HepG2 (cell line): ENCODE results near the gene BIK. TPM values are rescaled to one million over a fixed set of nuclear protein-coding genes. Genes with fewer than 3 reads are reported as not detected.

ENCODE experiments used
- ATAC-seq: fragments of 200-7000 bp; cut with Tn5 transposase; 3 replicates; pipeline ENCODE4 v1.9.1; 2020; ENCODE audit warnings: mild to moderate bottlenecking, moderate library complexity
- BruUV-seq: library from RNA; stranded (reverse); fragments of 400-500 nt; replicated peaks from 2 replicates; lab custom pipeline; 2021; lab: Mats Ljungman, UMichigan
- CTCF ChIA-PET: fragments of 300-600 bp; formaldehyde crosslinking; extraction: SDS; loops from one replicate; lab custom pipeline; 2021; ENCODE audit warnings: low total read pairs, inconsistent platforms, low intra/inter-chr PET ratio; lab: Yijun Ruan, JAX
- POLR2A ChIA-PET: fragments of 350-600 bp; sonication (Branson Sonifier 250); formaldehyde crosslinking; loops from one replicate; lab custom pipeline; 2020; ENCODE audit warnings: antibody characterized with exemption, inconsistent platforms; lab: Yijun Ruan, JAX
- DNase-seq: peaks from one replicate; pipeline ENCODE4 v3.0.0-alpha.2; 2015; ENCODE audit warnings: low spot score
- FAIRE-seq: peaks from 3 replicates; lab custom pipeline; 2011; peaks lifted over from hg19 to GRCh38; lab: Jason Lieb, UNC
- H2AFZ ChIP-seq: one replicate; pipeline ENCODE4 v1.6.1; 2011; ENCODE audit warnings: low read length, inconsistent platforms
- H3K27ac ChIP-seq: fragments of 300-600 bp; 3 replicates; pipeline ENCODE4 v1.8.0; 2011; ENCODE audit warnings: mixed run types, mild to moderate bottlenecking, mixed read lengths, low read length, inconsistent platforms; ENCODE audit not compliant: insufficient read depth; ENCODE audit errors: extremely low read length
- H3K27me3 ChIP-seq, 2 experiments: fragments of 200-600 bp in 1 of 2; 2 replicates in 1 of 2; 3 replicates in 1 of 2; pipeline versions ENCODE4 v1.6.0 to v1.8.0; 2011; ENCODE audit warnings: low read length in 2 of 2, mild to moderate bottlenecking in 2 of 2, moderate library complexity in 2 of 2, inconsistent platforms in 1 of 2; ENCODE audit not compliant: insufficient read depth in 2 of 2, control insufficient read depth in 1 of 2
- H3K36me3 ChIP-seq, 2 experiments: fragments of 200-600 bp in 1 of 2; replicated peaks in 1 of 2; 2 replicates in 1 of 2; 3 replicates in 1 of 2; pipeline versions ENCODE4 v1.5.1 to v1.8.0; 2011; ENCODE audit warnings: low read length in 2 of 2, inconsistent platforms in 1 of 2; ENCODE audit not compliant: insufficient read depth in 2 of 2, control insufficient read depth in 1 of 2
- H3K4me1 ChIP-seq: 2 replicates; pipeline ENCODE4 v1.5.1; 2012; ENCODE audit warnings: low read length, inconsistent platforms; ENCODE audit not compliant: insufficient read depth
- H3K4me2 ChIP-seq: 2 replicates; pipeline ENCODE4 v1.6.0; 2011; ENCODE audit warnings: low read depth, low read length, inconsistent platforms
- H3K4me3 ChIP-seq, 3 experiments: fragments of 200-600 bp in 1 of 3; sonication (generic), shearing (Covaris generic) in 1 of 3; replicated peaks in 1 of 3; 2 replicates each; pipeline ENCODE4 v1.5.1; 2011 to 2016; ENCODE audit warnings: low read length in 3 of 3, inconsistent platforms in 2 of 3, low read depth in 2 of 3, mild to moderate bottlenecking in 2 of 3, control low read depth in 1 of 3, mixed read lengths in 1 of 3; ENCODE audit not compliant: insufficient read depth in 1 of 3
- H3K79me2 ChIP-seq: one replicate; pipeline ENCODE4 v1.6.1; 2011; ENCODE audit warnings: low read length, inconsistent platforms; ENCODE audit not compliant: insufficient read depth
- H3K9ac ChIP-seq: 2 replicates; pipeline ENCODE4 v1.6.0; 2011; ENCODE audit warnings: mild to moderate bottlenecking, low read depth, low read length, inconsistent platforms; ENCODE audit not compliant: insufficient read depth
- H3K9me3 ChIP-seq: 2 replicates; pipeline ENCODE4 v1.5.1; 2012; ENCODE audit warnings: mild to moderate bottlenecking, low read length
- H4K20me1 ChIP-seq: 2 replicates; pipeline ENCODE4 v1.6.0; 2011; ENCODE audit warnings: inconsistent platforms, mild to moderate bottlenecking, low read length, moderate library complexity; ENCODE audit not compliant: insufficient read depth
- ATAD3A ChIP-seq: sonication (generic); formaldehyde crosslinking; IDR thresholded peaks from 2 replicates; pipeline ENCODE4 v1.4.0; 2020; ENCODE audit warnings: missing genetic modification reagents
- CBX2 ChIP-seq, 2 experiments: fragments of 200-600 bp in 1 of 2; sonication (generic); formaldehyde crosslinking in 1 of 2; IDR thresholded peaks; 2 replicates each; pipeline versions ENCODE4 v1.7.0 to v1.8.1; 2018 to 2022; ENCODE audit warnings: low read depth in 2 of 2, low read length in 1 of 2, mild to moderate bottlenecking in 1 of 2, missing genetic modification reagents in 1 of 2
- GABPB1 ChIP-seq: IDR thresholded peaks from 2 replicates; pipeline ENCODE4 v1.6.1; 2016; ENCODE audit warnings: mild to moderate bottlenecking, missing genetic modification reagents, moderate library complexity, missing compliant biosample characterization
- KAT2B ChIP-seq: fragments of 150-350 bp; IDR thresholded peaks from 2 replicates; pipeline ENCODE4 v1.6.1; 2014; ENCODE audit warnings: low read depth, low read length, borderline replicate concordance
- PAX8 ChIP-seq: sonication (generic); formaldehyde crosslinking; IDR thresholded peaks from 2 replicates; pipeline ENCODE4 v1.8.0; 2022; ENCODE audit warnings: mild to moderate bottlenecking, missing genetic modification reagents, borderline replicate concordance
- ZFX ChIP-seq: sonication (generic); formaldehyde crosslinking; IDR thresholded peaks from 2 replicates; pipeline ENCODE4 v1.4.0; 2020; ENCODE audit warnings: mild to moderate bottlenecking, low read depth, missing genetic modification reagents, moderate library complexity
- ZIK1 ChIP-seq: sonication (generic); formaldehyde crosslinking; IDR thresholded peaks from 2 replicates; pipeline ENCODE4 v1.5.0; 2020; ENCODE audit warnings: mild to moderate bottlenecking, low read depth, missing genetic modification reagents, borderline replicate concordance
- ZNF225 ChIP-seq: sonication (generic); formaldehyde crosslinking; IDR thresholded peaks from 2 replicates; pipeline ENCODE4 v1.4.0; 2020; ENCODE audit warnings: mild to moderate bottlenecking, missing genetic modification reagents
- ZNF343 ChIP-seq: sonication (generic); formaldehyde crosslinking; IDR thresholded peaks from 2 replicates; pipeline ENCODE4 v1.4.0; 2020; ENCODE audit warnings: mild to moderate bottlenecking, missing genetic modification reagents
- ZNF577 ChIP-seq: sonication (generic); formaldehyde crosslinking; IDR thresholded peaks from 2 replicates; pipeline ENCODE4 v1.4.0; 2020; ENCODE audit warnings: mild to moderate bottlenecking, low read depth, missing genetic modification reagents, borderline replicate concordance
- ZNF75D ChIP-seq: sonication (generic); formaldehyde crosslinking; IDR thresholded peaks from 2 replicates; pipeline ENCODE4 v1.8.1; 2023; ENCODE audit warnings: missing genetic modification reagents, mild to moderate bottlenecking, borderline replicate concordance
- WGBS: methylation state at CpG from one replicate; pipeline ENCODE4 v1.1.6; 2017; ENCODE audit warnings: low lambda C conversion rate; 5-methylcytosine and 5-hydroxymethylcytosine counted together
- in situ Hi-C: cut with HindIII; loops from 2 replicates; pipeline ENCODE4 v1.10.0; 2017; ENCODE audit warnings: low pct_unique_long_range_greater_than_20kb; ENCODE audit not compliant: extremely low pct_ligation_motif_present
- intact Hi-C: fragments of 100-400 bp; cut with micrococcal nuclease; formaldehyde crosslinking; loops from one replicate; pipeline ENCODE4 v1.10.0; 2022; ENCODE audit not compliant: unreplicated experiment
- polyA plus RNA-seq, 8 experiments: library from polyadenylated mRNA; depleted of rRNA in 3 of 8; stranded (reverse) in 7 of 8; unstranded in 1 of 8; fragments of >200 nt; fragmentation: Illumina TruSeq in 4 of 8; extraction: Trizol in 4 of 8; gene quantifications; 2 replicates each; pipeline versions ENCODE4 v1.2.1 to v1.2.3, GENCODE V29; 2011 to 2016; ENCODE audit warnings: low read depth in 4 of 8, missing spikeins in 1 of 8, mixed read lengths in 1 of 8; ENCODE audit not compliant: insufficient read depth in 1 of 8
- total RNA-seq, 5 experiments: library from RNA; depleted of rRNA; stranded (reverse); fragments of >200 nt; fragmentation: Illumina TruSeq; extraction: Trizol; gene quantifications; 2 replicates each; pipeline ENCODE4 v1.2.3, GENCODE V29; 2016; ENCODE audit warnings: low read depth in 1 of 5
- TF ChIP-seq, protein P1 (sequence below): sonication (generic); formaldehyde crosslinking; IDR thresholded peaks from 2 replicates; pipeline ENCODE4 v1.8.1; 2022; ENCODE audit warnings: low read depth, mild to moderate bottlenecking, missing genetic modification reagents
- TF ChIP-seq, protein P2 (sequence below): sonication (generic); formaldehyde crosslinking; IDR thresholded peaks from 2 replicates; pipeline ENCODE4 v1.4.0; 2020; ENCODE audit warnings: missing genetic modification reagents

BIK gene
- total and polyA plus RNA-seq, 2 of the 13 experiments (the other 11 are each of a cell fraction or from before 2014, with no cell fraction given): 0.54 to 0.80 TPM

DNA sequence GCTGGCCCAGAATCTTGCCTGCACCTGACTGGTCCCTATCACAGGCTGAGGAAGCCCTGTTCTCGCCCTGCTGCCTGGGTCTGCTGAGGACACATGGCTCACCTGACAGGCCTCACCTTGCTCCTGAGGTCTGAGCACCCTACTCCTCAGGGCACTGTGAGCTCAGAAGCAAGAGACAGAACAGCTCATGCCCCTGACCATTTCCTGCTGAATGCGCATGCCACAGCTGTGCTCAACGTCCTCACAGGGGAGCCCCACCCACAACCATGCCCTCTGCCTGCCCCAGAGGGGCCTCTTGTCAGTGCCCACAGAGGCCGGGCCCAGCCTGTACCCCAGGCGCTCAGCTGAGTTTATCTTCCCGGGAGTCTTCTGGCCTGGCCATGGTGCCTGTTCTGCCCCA lies 38.0 kb downstream of the BIK start:
- Histone ChIP-seq H3K9me3 (no peaks in the 10 kb centered on the region), H4K20me1 (no peaks in the 10 kb centered on the region), H2AFZ (no peak overlapping the region), H3K36me3 (no peaks in the 10 kb centered on the region), H3K27ac (no peak overlapping the region), H3K27me3 (peaks cover 6 to 30% of the 10 kb centered on the region in 2 experiments; a peak in 3 of 5 replicates), H3K4me3 (no peak overlapping the region), H3K4me2 (no peak overlapping the region), H3K9ac (no peak overlapping the region), H3K79me2 (no peaks in the 10 kb centered on the region), H3K4me1 (peaks cover 24% of the 10 kb centered on the region)
- BruUV-seq: no TSS peak
- ChIA-PET CTCF (no interaction called here), POLR2A (interaction anchor here (0.7 kb wide), 1 partner anchor 39 kb away, joined by 3 read pairs; no protein-coding TSS in a partner anchor)
- TF ChIP-seq, protein P1, sequence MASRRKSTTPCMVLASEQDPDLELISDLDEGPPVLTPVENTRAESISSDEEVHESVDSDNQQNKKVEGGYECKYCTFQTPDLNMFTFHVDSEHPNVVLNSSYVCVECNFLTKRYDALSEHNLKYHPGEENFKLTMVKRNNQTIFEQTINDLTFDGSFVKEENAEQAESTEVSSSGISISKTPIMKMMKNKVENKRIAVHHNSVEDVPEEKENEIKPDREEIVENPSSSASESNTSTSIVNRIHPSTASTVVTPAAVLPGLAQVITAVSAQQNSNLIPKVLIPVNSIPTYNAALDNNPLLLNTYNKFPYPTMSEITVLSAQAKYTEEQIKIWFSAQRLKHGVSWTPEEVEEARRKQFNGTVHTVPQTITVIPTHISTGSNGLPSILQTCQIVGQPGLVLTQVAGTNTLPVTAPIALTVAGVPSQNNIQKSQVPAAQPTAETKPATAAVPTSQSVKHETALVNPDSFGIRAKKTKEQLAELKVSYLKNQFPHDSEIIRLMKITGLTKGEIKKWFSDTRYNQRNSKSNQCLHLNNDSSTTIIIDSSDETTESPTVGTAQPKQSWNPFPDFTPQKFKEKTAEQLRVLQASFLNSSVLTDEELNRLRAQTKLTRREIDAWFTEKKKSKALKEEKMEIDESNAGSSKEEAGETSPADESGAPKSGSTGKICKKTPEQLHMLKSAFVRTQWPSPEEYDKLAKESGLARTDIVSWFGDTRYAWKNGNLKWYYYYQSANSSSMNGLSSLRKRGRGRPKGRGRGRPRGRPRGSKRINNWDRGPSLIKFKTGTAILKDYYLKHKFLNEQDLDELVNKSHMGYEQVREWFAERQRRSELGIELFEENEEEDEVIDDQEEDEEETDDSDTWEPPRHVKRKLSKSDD (CRISPR knock-in tag): no peak
- TF ChIP-seq ZNF343 (CRISPR knock-in tag) (no peak), CBX2 (IDR thresholded peaks at IDR 0.05; ENCODE audit: low read depth, low read length) (no peak), CBX2 (CRISPR knock-in tag; IDR thresholded peaks at IDR 0.05; ENCODE audit: low read depth) (no peak), PAX8 (CRISPR knock-in tag) (no peak), ATAD3A (no peak), GABPB1 (CRISPR knock-in tag) (no peak), KAT2B (no peak), ZNF225 (CRISPR knock-in tag) (no peak), ZFX (CRISPR knock-in tag) (no peak), ZIK1 (CRISPR knock-in tag) (no peak), ZNF577 (CRISPR knock-in tag) (no peak), ZNF75D (no peak)
- TF ChIP-seq, protein P2, sequence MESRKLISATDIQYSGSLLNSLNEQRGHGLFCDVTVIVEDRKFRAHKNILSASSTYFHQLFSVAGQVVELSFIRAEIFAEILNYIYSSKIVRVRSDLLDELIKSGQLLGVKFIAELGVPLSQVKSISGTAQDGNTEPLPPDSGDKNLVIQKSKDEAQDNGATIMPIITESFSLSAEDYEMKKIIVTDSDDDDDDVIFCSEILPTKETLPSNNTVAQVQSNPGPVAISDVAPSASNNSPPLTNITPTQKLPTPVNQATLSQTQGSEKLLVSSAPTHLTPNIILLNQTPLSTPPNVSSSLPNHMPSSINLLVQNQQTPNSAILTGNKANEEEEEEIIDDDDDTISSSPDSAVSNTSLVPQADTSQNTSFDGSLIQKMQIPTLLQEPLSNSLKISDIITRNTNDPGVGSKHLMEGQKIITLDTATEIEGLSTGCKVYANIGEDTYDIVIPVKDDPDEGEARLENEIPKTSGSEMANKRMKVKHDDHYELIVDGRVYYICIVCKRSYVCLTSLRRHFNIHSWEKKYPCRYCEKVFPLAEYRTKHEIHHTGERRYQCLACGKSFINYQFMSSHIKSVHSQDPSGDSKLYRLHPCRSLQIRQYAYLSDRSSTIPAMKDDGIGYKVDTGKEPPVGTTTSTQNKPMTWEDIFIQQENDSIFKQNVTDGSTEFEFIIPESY: no peak
- ATAC-seq: no peak; the same call in 2 of the 3 replicates
- no peak for FAIRE-seq
- WGBS: 14% methylated on average over 5 of the region's 6 CpGs
- no peak for DNase-seq
- in situ Hi-C loops: no loop called here
- intact Hi-C loops: no loop called here
